HG03442 (cell line): ENCODE data around the gene DNAH7.

Experiments
- ATAC-seq: cut with Tn5 transposase; IDR thresholded peaks from one replicate; pipeline ENCODE4 v1.9.1; 2021; ENCODE audit warnings: mild to moderate bottlenecking, moderate library complexity; ENCODE audit not compliant: unreplicated experiment

Gene DNAH7

GRCh38 chr2:195871326-195871725 is 197.3 kb downstream of the DNAH7 start:
- ATAC-seq = no peak

- ATAC-seq = no peak
These were observed 204.3 kb downstream of the DNAH7 start for GRCh38 chr2:195864316-195864715.

GRCh38 chr2:195863564-195863963 is 205.1 kb downstream of the DNAH7 start:
- no peak for ATAC-seq

- no peak for ATAC-seq
These were observed 205.5 kb downstream of the DNAH7 start for GRCh38 chr2:195863121-195863520.

GRCh38 chr2:195861821-195862220 is 206.8 kb downstream of the DNAH7 start:
- no peak for ATAC-seq

DNA sequence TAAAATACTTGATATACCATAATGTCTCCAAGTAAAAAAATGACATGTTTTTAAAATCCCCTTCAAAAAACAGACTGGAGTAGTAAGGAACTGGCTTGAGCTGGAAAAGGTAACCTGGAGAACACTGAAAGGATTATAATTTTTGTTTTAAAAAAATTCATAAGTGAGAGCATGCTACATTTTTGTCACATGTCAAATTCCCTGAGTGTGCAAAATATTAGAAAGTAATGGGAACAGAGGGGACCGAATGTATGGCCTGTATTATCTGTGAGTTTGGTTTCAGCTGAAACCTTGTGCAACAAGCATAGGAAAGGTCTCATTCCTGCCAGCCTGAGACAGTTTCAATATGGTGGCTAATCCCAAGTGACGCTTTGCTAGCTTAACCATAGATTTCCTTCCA is 209.1 kb downstream of the DNAH7 start:
- ATAC-seq = no peak

GRCh38 chr2:195857132-195857531 is 211.5 kb downstream of the DNAH7 start:
- no peak for ATAC-seq

DNA sequence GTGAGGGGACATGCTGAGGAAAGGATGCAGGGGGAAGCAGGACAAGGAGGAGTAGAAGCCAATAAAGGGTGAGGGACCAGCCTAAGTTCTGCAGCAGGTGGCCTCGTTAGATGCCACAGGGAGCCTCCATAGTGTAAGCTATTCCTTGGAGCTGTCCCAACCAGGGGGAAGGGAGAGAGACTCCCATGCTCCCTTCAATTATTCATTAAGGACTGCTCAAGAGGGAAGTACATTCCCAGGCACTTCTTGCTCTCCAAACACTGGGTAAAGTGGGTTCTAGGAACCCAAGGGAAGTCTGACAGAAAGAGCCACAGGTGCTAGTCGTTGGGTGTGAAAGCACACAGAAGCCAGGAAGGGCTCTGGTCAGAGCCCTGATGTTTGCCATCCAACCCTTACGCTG is 217.9 kb downstream of the DNAH7 start:
- ATAC-seq = no peak

GRCh38 chr2:195848119-195848899 is 220.3 kb downstream of the DNAH7 start:
- ATAC-seq = no peak

DNA sequence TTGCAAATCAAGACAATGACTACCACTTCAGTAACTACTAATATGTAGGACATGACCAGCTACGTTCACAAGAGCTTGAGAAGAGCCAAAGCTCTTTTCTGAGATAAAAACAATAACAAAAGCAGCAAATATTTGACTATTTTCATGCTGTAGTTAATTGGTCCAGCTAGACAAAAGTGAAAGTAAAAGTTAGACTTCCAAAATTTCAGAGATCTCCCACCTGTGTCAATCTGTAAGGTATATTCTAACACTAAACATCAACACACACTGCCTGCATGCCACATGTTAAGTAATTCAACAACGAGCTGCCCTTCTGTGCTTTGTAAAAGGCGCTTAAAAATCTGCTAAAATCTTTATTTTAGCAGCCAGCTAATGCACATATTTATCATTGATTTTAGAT is 225.7 kb downstream of the DNAH7 start:
- ATAC-seq = no peak

DNA sequence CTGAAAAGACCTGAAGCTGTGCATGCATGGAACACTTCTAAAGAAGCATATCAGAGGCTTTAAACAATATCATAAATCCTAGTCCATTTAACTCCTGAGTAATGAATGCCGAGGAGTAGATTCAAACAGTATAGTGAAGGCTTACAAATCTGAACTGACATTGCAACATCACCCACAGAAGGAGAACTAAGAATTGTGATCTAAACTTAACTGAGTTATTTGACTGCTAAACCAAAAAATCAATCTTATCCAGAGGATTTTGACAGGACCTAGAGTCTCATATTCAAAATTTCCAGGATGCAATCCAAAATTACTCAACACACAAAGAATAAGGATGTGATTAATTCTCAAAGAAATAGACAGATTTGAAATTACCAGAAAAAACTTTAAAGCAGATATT is 230.6 kb downstream of the DNAH7 start:
- no peak for ATAC-seq

- ATAC-seq = no peak
These were observed 232.6 kb downstream of the DNAH7 start for GRCh38 chr2:195836002-195836401.

- ATAC-seq = no peak
These were observed 233.8 kb downstream of the DNAH7 start for GRCh38 chr2:195834836-195835235.

DNA sequence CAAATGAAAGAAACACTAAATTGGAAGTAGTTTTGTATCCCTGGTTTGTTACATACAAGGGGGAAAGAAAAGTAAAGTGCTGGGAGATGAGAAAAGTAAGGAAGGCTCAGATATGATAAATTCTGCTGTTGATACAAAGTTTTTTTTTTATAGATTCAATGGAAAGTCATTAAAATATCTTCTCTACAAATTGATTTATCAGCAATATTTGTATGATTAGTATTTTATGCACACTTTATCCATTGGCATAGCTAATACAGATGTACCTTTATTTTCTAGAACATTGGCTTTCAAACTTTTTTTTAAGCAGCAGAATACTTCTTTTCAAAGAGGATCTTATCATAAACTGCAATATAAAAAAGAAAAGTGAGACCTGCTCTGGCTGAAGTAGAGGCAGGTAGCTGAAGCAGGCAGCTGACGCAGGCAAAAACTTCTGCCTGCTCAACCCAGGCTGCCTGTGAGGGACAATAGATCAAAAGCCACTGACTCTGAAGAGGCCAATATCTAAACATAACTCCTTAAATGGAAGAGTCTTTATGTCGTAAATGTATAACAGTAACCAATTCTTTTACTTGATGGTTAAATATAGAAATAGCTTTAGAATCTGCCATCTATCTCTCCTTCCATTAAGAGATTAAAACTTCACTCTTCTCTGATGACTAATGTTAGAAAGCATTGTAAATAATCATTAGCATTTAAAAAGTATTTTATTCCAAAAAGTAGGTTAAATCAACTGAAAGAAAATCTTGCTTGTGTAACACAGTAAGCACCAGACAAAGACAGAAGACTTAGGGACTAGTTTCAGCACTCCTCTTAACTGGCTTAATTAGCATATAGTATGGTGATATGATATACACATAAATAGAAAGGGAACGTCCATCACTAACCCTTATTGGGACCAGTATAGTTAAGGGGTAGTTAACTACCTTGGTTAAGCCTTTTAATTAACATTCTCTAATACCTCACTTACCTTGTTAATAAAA is 237.4 kb downstream of the DNAH7 start:
- ATAC-seq = no peak

- no peak for ATAC-seq
These were observed 244.2 kb downstream of the DNAH7 start for GRCh38 chr2:195824478-195824877.

DNA sequence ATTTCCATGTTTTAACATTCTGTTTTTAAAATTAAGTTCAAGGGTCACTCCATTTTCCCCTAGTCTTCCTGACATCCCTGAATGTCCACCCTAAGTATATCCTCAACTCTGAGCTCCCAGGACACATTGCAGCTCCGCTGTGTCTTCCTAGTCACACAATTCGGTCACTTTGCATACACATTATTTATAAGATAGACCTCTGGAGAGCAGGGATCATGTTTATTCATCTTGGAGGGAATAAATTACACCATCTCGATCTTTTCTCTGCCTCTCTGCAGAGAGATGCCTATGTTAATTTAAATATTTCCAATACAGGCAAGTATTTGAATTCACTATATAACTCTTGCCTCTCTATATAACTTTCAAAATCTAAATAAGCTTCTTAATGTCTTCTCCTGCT is 245.4 kb downstream of the DNAH7 start:
- no peak for ATAC-seq

DNA sequence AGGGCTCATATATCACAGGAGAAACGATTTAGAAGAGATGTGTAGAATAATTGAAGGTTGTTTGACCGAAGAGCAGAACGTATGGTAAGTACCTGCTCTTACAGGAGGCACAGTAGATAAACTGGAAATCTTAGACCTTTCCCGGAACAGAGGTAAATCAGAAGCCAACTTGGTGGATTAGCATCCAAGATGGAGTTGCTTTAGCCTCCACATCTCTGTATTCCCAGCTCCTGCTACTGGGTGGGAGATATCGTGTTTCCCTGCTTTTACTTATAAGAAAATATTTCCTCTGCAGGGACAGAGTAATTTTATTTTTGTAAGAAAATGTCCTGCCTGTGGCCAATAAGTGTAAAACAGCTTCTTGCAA is 247.1 kb downstream of the DNAH7 start:
- ATAC-seq = no peak

DNA sequence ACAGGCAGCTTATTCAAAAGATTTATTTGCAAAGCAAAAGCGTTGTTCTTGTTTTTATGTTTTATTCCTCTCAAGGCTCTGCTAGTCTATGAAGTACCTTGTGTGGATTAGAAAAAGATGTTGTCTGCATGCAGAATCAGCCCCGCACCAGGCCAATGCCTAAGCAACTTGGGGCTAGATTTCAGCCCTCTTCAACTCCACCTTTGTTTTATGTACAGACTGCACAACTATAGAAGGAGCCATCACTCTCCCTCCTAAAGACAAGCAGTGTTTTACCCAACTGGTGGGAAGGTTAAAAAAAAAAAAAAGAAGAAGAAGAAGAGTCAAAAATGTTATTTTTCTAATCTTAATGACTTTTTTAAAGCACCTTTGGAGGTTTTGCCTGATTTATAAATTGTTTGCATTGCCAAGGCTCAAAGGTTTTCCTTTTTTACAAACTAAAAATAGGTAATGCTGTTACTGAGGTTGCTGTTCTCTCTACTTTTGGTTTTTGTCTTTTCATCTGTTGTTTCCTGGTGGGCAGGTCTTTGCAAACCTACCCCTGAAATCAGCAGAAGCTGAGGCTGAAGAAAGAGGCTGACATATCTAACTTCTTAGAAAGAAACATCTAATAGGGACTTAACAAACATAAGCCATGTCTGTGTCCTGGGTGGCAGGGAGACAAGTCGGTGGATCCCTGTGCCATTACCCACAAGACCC is 247.6 kb downstream of the DNAH7 start:
- ATAC-seq = no peak

DNA sequence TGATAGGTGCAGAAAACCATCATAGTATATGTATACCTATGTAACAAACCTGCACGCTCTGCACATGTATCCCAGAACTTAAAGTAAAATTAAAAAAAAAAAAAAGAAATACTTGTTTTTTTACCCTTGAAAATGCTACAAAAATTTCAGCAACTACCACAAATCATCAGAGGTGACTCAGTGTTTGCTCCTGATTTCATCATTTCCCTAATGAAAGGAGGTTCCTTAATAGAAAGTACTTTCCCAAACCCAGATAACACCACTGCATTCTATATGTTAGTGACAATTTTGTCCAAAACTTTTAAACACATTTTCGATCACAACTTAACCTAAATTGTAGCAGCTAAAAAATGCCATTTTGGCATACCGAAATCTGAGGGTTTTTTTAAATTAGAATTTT is 248.3 kb downstream of the DNAH7 start:
- no peak for ATAC-seq

DNA sequence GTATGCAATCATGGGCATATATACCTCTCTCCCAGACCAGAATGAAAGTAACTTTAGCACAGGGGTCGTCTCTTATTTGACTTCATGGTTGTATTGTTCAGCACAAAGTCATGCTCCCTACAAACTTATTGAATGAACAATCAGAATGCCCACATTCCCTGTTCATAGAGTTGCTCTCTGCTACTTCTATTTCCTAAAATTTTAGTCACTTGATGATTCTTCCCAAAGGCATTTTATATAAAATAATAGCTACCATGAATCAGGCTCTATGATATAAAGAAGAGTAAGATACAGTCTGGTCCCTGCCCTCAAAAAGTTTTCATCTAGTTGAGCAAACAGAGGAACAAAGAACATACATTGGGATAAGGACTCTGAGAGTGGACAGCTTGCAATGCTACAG is 249.4 kb downstream of the DNAH7 start:
- ATAC-seq = no peak

DNA sequence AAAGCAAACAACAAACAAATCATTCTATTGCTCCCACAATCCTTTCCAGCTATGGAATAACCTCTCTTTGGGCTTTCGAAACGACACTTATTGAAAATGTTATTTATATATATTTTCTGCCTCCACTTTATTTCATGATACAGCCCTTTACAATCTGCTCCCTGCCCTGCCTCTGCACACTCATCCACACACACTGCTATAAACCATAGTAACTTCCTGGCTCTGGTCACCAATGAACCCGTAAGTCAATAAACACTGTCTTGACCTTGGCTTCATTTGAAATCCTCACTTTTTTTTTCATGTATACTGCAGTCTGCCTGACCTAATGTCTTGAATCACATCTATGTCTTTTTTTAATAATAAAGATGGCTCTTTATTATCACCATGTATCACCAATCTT is 250.1 kb downstream of the DNAH7 start:
- no peak for ATAC-seq
